ENCODE results near the gene ABHD16A.

The ABHD16A gene

DNA sequence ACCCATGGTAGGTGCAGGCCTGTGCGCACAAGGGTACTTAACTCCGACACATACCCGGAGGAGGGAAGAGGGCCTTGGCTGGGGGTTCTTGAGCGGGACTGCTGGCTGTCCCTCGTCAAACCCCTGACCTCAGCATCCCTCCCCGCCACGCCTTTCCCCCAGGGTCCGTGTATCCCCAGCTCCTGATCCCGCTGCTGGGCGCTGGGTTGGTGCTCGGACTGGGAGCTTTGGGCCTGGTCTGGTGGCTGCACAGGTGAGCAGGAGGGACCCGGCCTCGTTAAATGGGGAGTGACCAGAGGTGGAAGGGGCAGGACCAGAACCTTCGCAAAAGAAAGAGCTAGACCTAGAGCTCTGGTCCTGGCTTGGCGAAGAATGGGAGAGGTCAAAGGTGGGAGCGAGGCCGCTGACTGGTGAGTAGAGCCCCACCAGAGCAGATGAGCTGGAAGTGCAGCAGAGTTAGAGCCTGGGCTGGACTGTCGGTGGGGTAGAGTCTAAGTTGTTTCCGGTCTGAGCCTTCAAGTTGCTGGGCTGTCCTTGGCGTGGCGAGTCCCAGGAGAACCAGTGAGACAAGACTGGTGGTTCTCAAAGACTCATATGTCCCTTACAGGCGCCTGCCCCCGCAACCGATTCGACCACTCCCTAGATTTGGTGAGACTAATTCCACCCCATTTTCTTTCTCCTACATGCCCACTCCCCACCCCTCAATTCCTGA is 21.0 kb upstream of the ABHD16A start:
- Histone ChIP-seq H3K36me3 (replicated peaks) (peaks cover 17% of the 10 kb centered on the region), H3K27ac (no peak overlapping the region), H3K4me3 (ENCODE audit: low read depth, low read length) (no peak overlapping the region), H3K27me3 (replicated peaks) (no peaks in the 10 kb centered on the region)
- TF ChIP-seq, protein P1, sequence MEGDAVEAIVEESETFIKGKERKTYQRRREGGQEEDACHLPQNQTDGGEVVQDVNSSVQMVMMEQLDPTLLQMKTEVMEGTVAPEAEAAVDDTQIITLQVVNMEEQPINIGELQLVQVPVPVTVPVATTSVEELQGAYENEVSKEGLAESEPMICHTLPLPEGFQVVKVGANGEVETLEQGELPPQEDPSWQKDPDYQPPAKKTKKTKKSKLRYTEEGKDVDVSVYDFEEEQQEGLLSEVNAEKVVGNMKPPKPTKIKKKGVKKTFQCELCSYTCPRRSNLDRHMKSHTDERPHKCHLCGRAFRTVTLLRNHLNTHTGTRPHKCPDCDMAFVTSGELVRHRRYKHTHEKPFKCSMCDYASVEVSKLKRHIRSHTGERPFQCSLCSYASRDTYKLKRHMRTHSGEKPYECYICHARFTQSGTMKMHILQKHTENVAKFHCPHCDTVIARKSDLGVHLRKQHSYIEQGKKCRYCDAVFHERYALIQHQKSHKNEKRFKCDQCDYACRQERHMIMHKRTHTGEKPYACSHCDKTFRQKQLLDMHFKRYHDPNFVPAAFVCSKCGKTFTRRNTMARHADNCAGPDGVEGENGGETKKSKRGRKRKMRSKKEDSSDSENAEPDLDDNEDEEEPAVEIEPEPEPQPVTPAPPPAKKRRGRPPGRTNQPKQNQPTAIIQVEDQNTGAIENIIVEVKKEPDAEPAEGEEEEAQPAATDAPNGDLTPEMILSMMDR (IDR thresholded peaks at IDR 0.05; ENCODE audit: low read depth, low read length, missing control alignments): no peak
- no peak for DNase-seq
- in situ Hi-C loops (cut with HindIII; ENCODE audit: low pct_ligation_motif_present, low sequenced_read_pairs): no loop called here

DNA sequence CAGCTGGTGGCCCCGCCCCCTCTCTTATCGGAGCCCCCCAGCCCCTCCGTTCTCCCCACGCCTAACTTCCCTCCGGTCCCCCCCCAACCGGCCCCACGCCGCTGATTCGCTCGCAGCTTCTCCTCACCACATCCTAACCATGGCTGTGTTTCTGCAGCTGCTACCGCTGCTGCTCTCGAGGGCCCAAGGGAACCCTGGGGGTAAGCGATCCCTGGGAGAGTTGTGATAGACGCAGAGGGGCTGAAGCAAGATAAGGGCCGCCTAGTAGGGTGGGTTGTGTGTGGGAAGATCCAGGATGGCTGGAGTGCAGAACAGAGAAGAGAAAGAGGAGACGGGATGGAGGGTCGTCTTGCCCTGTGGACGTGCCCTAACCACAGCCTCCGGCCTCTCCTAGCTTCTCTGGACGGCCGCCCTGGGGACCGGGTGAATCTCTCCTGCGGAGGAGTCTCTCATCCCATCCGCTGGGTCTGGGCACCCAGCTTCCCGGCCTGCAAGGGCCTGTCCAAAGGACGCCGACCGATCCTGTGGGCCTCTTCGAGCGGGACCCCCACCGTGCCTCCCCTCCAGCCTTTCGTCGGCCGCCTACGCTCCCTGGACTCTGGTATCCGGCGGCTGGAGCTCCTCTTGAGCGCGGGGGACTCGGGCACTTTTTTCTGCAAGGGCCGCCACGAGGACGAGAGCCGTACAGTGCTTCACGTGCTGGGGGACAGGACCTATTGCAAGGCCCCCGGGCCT is 20.3 kb upstream of the ABHD16A start, which contains the start of gene MPIG6B:
Gene MPIG6B (plus strand): TSS at position 129 of the 735 bp plus-strand sequence. CDS start 11 bp downstream, at position 140.
- TF ChIP-seq, protein P1 (IDR thresholded peaks at IDR 0.05; ENCODE audit: low read depth, low read length, missing control alignments): no peak
- no peak within 1 kb of the TSS for H3K4me3 ChIP-seq (ENCODE audit: low read depth, low read length)
- no peak for DNase-seq
- H3K27me3 ChIP-seq (replicated peaks): no peaks in the 10 kb centered on the region
- in situ Hi-C loops (cut with HindIII; ENCODE audit: low pct_ligation_motif_present, low sequenced_read_pairs): no loop called here
- H3K36me3 ChIP-seq (replicated peaks): peaks cover 17% of the 10 kb centered on the region
- H3K27ac ChIP-seq: no peak within 1 kb of the TSS

- no peak overlapping the region for H3K27ac ChIP-seq
- no peak for DNase-seq
- H3K36me3 ChIP-seq (replicated peaks): peaks cover 9% of the 10 kb centered on the region
- no peak overlapping the region for H3K4me3 ChIP-seq (ENCODE audit: low read depth, low read length)
- in situ Hi-C loops (cut with HindIII; ENCODE audit: low pct_ligation_motif_present, low sequenced_read_pairs): no loop called here
- H3K27me3 ChIP-seq (replicated peaks): no peaks in the 10 kb centered on the region
- TF ChIP-seq, protein P1 (IDR thresholded peaks at IDR 0.05; ENCODE audit: low read depth, low read length, missing control alignments): no peak
Measured at GRCh38 chr6:31722173-31722572, 19.0 kb upstream of the ABHD16A start.

- Histone ChIP-seq H3K27me3 (replicated peaks) (no peaks in the 10 kb centered on the region), H3K4me3 (ENCODE audit: low read depth, low read length) (no peak within 1 kb of the TSS), H3K36me3 (replicated peaks) (peaks cover 4% of the 10 kb centered on the region), H3K27ac (no peak within 1 kb of the TSS)
- TF ChIP-seq, protein P1 (IDR thresholded peaks at IDR 0.05; ENCODE audit: low read depth, low read length, missing control alignments): no peak
- in situ Hi-C loops (cut with HindIII; ENCODE audit: low pct_ligation_motif_present, low sequenced_read_pairs): no loop called here
- no peak for DNase-seq
Measured at GRCh38 chr6:31721351-31722020, 18.4 kb upstream of the ABHD16A start, which contains the start of gene LY6G6C. Gene LY6G6C (minus strand): TSS chr6:31721746. CDS start chr6:31721679, 67 bp downstream.

DNA sequence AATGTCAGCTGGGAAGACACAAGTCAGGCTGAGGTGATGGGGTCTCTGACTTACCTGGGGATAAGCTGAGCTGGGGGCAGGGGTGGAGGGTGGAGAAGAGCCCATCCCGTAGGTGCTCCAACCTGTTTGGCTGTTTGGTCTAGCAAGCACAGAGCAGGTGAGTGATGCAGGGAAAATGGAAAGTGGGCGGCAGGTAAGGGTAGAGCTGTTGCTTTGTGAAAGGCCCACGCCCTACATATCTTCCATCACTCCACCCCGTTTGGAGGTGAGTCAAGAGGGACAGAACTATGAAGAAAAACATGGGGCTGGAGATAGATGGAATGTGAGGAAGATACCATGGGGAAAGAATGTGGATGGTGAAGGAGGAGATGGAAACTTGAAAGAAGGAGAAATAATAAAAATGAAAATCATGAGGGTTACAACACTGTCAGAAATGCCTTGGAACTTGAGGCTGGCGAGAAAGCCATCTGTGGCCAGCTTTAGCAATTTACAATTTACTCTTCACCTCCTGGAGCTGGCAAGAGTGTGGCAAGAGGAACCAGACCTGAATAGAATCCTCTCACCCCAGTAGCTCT is 17.2 kb upstream of the ABHD16A start:
- no peak for DNase-seq
- no peaks in the 10 kb centered on the region for H3K36me3 ChIP-seq (replicated peaks)
- no peaks in the 10 kb centered on the region for H3K27me3 ChIP-seq (replicated peaks)
- no peak overlapping the region for H3K27ac ChIP-seq
- TF ChIP-seq, protein P1 (IDR thresholded peaks at IDR 0.05; ENCODE audit: low read depth, low read length, missing control alignments): no peak
- in situ Hi-C loops (cut with HindIII; ENCODE audit: low pct_ligation_motif_present, low sequenced_read_pairs): no loop called here
- no peak overlapping the region for H3K4me3 ChIP-seq (ENCODE audit: low read depth, low read length)
